ENCODE measurements around the gene PGM5.

GRCh38 chr9:68480807-68481206 is 124.4 kb downstream of the PGM5 start:
- TF ChIP-seq CTCF (IDR thresholded peaks at IDR 0.05 in 2 of 3, conservative IDR thresholded peaks at IDR 0.05 in 1 of 3; ENCODE audit: borderline replicate concordance in 1 of 3, insufficient read depth in 1 of 3, low read depth in 2 of 3, low read length in 2 of 3) (no peak), FOSL1 (IDR thresholded peaks at IDR 0.05; ENCODE audit: low read depth) (no peak), POLR2A (IDR thresholded peaks at IDR 0.05; ENCODE audit: borderline replicate concordance, extremely low read depth, insufficient read depth, insufficient read length) (no peak), EZH2 (IDR thresholded peaks at IDR 0.05) (no peak), RAD21 (IDR thresholded peaks at IDR 0.05; ENCODE audit: low read depth) (no peak), ZNF274 (IDR thresholded peaks at IDR 0.05; ENCODE audit: low read depth, low read length) (no peak), TCF7L2 (IDR thresholded peaks at IDR 0.05; ENCODE audit: borderline replicate concordance, extremely low read depth, insufficient read depth, insufficient read length) (no peak), EZH2phosphoT487 (IDR thresholded peaks at IDR 0.05; ENCODE audit: borderline replicate concordance) (no peak)
